Endodermal cell (in vitro differentiated cells): ENCODE results near the gene SOX12. TPM values are rescaled to one million over a fixed set of nuclear protein-coding genes. Genes with fewer than 3 reads are reported as not detected.

Experiments used
- DNase-seq: peaks from one replicate; pipeline ENCODE4 v3.0.0-alpha.2; 2017
- H3K27ac ChIP-seq: 2 replicates; pipeline ENCODE4 v1.5.1; 2013; ENCODE audit warnings: mild to moderate bottlenecking, low read depth, low read length, moderate library complexity
- H3K27me3 ChIP-seq: 2 replicates; pipeline ENCODE4 v1.6.1; 2013; ENCODE audit warnings: mild to moderate bottlenecking, low read length, moderate library complexity; ENCODE audit not compliant: insufficient read depth, control insufficient read depth, poor library complexity, severe bottlenecking
- H3K36me3 ChIP-seq: 2 replicates; pipeline ENCODE4 v1.7.0; 2013; ENCODE audit warnings: mild to moderate bottlenecking, low read length, moderate library complexity; ENCODE audit not compliant: control insufficient read depth, insufficient read depth
- H3K4me1 ChIP-seq: one replicate; pipeline ENCODE4 v1.7.0; 2013; ENCODE audit warnings: low read length; ENCODE audit not compliant: control insufficient read depth, insufficient read depth
- H3K4me3 ChIP-seq: 2 replicates; pipeline ENCODE4 v1.5.1; 2013; ENCODE audit warnings: mild to moderate bottlenecking, low read length, moderate library complexity
- H3K9ac ChIP-seq: 2 replicates; pipeline ENCODE4 v1.6.1; 2013; ENCODE audit warnings: mild to moderate bottlenecking, low read length, moderate library complexity; ENCODE audit not compliant: poor library complexity, severe bottlenecking; ENCODE audit errors: extremely low read depth
- H3K9me3 ChIP-seq: 2 replicates; pipeline ENCODE4 v1.6.1; 2013; ENCODE audit warnings: mild to moderate bottlenecking, low read length, moderate library complexity; ENCODE audit not compliant: control insufficient read depth
- H3K27ac Mint-ChIP-seq: 2 replicates; pipeline ENCODE4 v1.8.0; 2020; ENCODE audit warnings: mixed read lengths
- H3K27me3 Mint-ChIP-seq: 2 replicates; pipeline ENCODE4 v1.8.0; 2021; ENCODE audit warnings: mild to moderate bottlenecking, mixed read lengths; ENCODE audit not compliant: insufficient read depth
- H3K36me3 Mint-ChIP-seq: 2 replicates; pipeline ENCODE4 v1.8.0; 2020; ENCODE audit warnings: low read depth, mixed read lengths
- H3K4me1 Mint-ChIP-seq: 2 replicates; pipeline ENCODE4 v1.8.0; 2020; ENCODE audit warnings: mixed read lengths
- H3K4me3 Mint-ChIP-seq: 2 replicates; pipeline ENCODE4 v1.8.0; 2020; ENCODE audit warnings: mild to moderate bottlenecking, moderate library complexity, mixed read lengths
- H3K9me3 Mint-ChIP-seq: 2 replicates; pipeline ENCODE4 v1.8.0; 2020; ENCODE audit warnings: mild to moderate bottlenecking, mixed read lengths
- WGBS, 2 experiments: methylation state at CpG; one replicate each; pipeline versions ENCODE4 v1.1.5 to v1.1.7; 2013; ENCODE audit warnings: missing lambda C conversion rate in 2 of 2, mixed read lengths in 1 of 2; ENCODE audit not compliant: insufficient coverage in 1 of 2, insufficient read length in 1 of 2; 5-methylcytosine and 5-hydroxymethylcytosine counted together
- total RNA-seq, 2 donors: library from RNA; stranded (reverse); fragmentation: NEBNext Ultra II Directional in 1 of 2; extraction: Animal tissue kit (Norgen Biotek cat#: 25700) in 1 of 2; gene quantifications; 2 replicates in 1 of 2; 3 replicates in 1 of 2; pipeline ENCODE4 v1.2.1, GENCODE V29; 2021
- TF ChIP-seq, protein P1 (sequence below): fragments of 200-600 bp; sonication (generic); conservative IDR thresholded peaks from 2 replicates; pipeline ENCODE4 v1.5.0; 2021; ENCODE audit warnings: antibody characterized with exemption, mild to moderate bottlenecking

The SOX12 gene
- total RNA-seq, 2 donors from 2014 or later, result 71.4 to 81.7 TPM

DNA sequence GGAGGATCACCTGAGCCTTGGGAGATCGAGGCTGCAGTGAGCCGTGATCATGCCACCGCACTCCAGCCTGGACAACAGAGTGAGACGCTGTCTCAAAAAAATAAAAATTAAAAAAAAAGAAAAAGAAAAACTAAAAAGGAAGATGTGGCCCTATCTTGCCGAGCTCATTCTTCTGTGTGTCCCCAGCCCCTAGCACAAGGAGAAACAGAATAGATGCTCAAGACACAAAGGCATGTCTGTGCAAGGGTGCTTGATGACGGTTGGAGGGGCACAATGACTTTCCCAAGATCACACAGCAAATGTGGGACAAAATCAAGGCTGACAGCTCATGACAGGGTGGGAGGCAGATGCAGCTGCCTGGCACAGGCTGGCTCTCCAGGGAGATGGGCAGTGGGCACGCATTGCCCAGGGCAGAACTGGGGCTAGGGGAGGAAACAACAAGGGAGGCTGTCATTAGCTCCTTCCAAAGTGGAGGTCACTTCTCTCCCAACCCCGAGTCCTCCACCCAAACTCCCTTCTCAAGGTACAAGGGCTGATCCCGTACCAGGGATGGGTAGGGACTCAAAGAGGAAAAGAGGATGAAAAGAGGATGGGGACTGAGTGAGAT is 20.8 kb downstream of the SOX12 start:
- WGBS, 2 experiments, result 69 to 88% methylated on average over 7 to 9 of the region's 9 CpGs
- H3K4me1 Mint-ChIP-seq, result peaks cover 13% of the 10 kb centered on the region
- H3K27ac ChIP-seq, result peak overlapping the region; percentile 83

DNA sequence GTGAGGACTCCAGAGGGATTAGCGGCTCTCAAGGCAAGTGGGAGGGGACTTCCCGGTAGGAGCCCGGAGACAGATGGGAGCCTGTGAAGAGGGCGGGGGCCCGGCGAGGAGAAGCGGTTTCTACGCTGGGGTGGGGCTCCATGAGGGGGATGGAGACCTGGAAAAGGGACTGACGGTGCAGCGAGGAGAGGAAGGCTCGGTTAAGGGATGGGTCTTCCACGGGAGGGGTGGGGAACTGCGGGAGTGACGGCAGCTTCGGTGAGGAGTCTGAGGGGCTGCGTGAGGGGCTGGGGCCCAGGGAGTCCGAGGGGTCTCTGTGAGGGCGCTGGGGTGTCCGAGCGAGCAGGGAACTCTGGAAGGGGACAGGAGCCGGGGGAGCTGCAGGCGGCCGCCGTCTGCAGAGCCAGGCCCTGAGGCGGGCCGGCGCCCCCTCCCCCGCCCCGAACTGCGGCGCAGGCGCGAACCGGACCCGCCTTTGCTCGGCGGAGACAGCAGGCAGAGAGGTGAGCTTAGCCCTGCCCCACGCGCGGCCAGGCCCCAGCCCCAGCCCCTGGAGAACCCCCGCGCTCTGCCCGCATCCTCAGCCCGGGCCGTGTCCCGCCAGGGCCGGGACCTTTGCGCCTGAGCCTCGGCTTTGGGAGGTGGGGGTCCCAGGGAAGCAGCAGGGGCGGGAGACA is 21.4 kb downstream of the SOX12 start, which contains the start of gene NRSN2:
TSS of gene NRSN2 (plus strand) at position 472 of the 677 bp plus-strand sequence. CDS start 2,533 bp downstream, outside the sequence.
- peak; percentile 86 for DNase-seq
- Histone ChIP-seq H3K4me3 (peak within 1 kb of the TSS; percentile 87), H3K36me3 (peaks cover 11% of the 10 kb centered on the region), H3K9ac (peak within 1 kb of the TSS; percentile 49), H3K4me1 (peaks cover 3% of the 10 kb centered on the region), H3K27me3 (no peaks in the 10 kb centered on the region), H3K9me3 (no peaks in the 10 kb centered on the region), H3K27ac (peak within 1 kb of the TSS; percentile 83)
- WGBS, 2 experiments, result 0% methylated on average over 3 to 50 of the region's 50 CpGs
- TF ChIP-seq, protein P1, sequence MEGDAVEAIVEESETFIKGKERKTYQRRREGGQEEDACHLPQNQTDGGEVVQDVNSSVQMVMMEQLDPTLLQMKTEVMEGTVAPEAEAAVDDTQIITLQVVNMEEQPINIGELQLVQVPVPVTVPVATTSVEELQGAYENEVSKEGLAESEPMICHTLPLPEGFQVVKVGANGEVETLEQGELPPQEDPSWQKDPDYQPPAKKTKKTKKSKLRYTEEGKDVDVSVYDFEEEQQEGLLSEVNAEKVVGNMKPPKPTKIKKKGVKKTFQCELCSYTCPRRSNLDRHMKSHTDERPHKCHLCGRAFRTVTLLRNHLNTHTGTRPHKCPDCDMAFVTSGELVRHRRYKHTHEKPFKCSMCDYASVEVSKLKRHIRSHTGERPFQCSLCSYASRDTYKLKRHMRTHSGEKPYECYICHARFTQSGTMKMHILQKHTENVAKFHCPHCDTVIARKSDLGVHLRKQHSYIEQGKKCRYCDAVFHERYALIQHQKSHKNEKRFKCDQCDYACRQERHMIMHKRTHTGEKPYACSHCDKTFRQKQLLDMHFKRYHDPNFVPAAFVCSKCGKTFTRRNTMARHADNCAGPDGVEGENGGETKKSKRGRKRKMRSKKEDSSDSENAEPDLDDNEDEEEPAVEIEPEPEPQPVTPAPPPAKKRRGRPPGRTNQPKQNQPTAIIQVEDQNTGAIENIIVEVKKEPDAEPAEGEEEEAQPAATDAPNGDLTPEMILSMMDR, result no peak
- peak within 1 kb of the TSS; percentile 93 for H3K27ac Mint-ChIP-seq
- no peaks in the 10 kb centered on the region for H3K9me3 Mint-ChIP-seq
- H3K27me3 Mint-ChIP-seq, result peaks cover 30% of the 10 kb centered on the region
- peaks cover 13% of the 10 kb centered on the region for H3K4me1 Mint-ChIP-seq
- peaks cover 5% of the 10 kb centered on the region for H3K36me3 Mint-ChIP-seq
- peak within 1 kb of the TSS; percentile 88 for H3K4me3 Mint-ChIP-seq

More for the DNA sequence above, 20.8 kb downstream of the SOX12 start:
- Histone ChIP-seq H3K4me3 (peak overlapping the region; percentile 87), H3K27me3 (no peaks in the 10 kb centered on the region), H3K36me3 (peaks cover 11% of the 10 kb centered on the region), H3K9me3 (no peaks in the 10 kb centered on the region), H3K9ac (peak overlapping the region; percentile 47), H3K4me1 (peaks cover 3% of the 10 kb centered on the region)
- Mint-ChIP-seq H3K27ac (peak overlapping the region; percentile 93), H3K27me3 (peaks cover 36% of the 10 kb centered on the region), H3K36me3 (peaks cover 5% of the 10 kb centered on the region), H3K4me3 (peak overlapping the region; percentile 88), H3K9me3 (no peaks in the 10 kb centered on the region)
- TF ChIP-seq, protein P1, result no peak
- no peak for DNase-seq

DNA sequence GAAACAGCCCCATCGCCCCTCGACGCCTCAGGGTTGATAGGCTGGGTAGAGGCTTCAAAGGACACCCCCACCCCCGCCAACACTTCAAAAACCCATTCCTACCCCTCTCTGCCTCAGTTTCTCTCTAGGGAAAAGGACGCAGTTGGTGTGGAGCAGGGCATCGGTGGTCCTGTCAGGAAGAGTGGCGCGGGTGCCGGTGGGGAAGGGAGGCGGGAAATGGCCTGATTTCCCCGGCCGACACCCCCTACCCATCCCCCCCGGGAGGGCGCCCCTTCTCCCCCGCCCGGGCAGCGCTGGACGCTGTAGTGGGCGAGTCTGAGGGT is 21.9 kb downstream of the SOX12 start:
- Histone ChIP-seq H3K9me3 (no peaks in the 10 kb centered on the region), H3K9ac (peak overlapping the region; percentile 47), H3K4me3 (peak overlapping the region; percentile 87), H3K27ac (peak overlapping the region; percentile 83), H3K27me3 (no peaks in the 10 kb centered on the region), H3K4me1 (peaks cover 3% of the 10 kb centered on the region), H3K36me3 (peaks cover 11% of the 10 kb centered on the region)
- Mint-ChIP-seq H3K36me3 (peaks cover 5% of the 10 kb centered on the region), H3K4me1 (peaks cover 13% of the 10 kb centered on the region), H3K27ac (no peak overlapping the region), H3K9me3 (no peaks in the 10 kb centered on the region), H3K4me3 (peak overlapping the region; percentile 88), H3K27me3 (peaks cover 25% of the 10 kb centered on the region)
- DNase-seq, result no peak
- 1% methylated on average over 18 of the region's 19 CpGs; no CpG with 5 or more reads in 1 of the 2 experiments for WGBS, 2 experiments
- TF ChIP-seq, protein P1, result no peak
